Esophagus squamous epithelium (tissue), 4 donors: Measurements from ENCODE around the gene DLX1.

Experiments
- POLR2A ChIP-seq, 4 donors: fragments of 450-650 bp; IDR thresholded peaks; one replicate each; pipeline ENCODE4 v1.6.1; 2017; ENCODE audit warnings: antibody characterized with exemption in 4 of 4, mild to moderate bottlenecking in 4 of 4, moderate library complexity in 3 of 4
- TF ChIP-seq, protein P1 (sequence below), 6 experiments: fragments of 450-650 bp in 4 of 6; fragments of 200-600 bp in 2 of 6; sonication (generic) in 2 of 6; IDR thresholded peaks; one replicate each; pipeline ENCODE4 v1.5.1; 2016 to 2019; ENCODE audit warnings: antibody characterized with exemption in 6 of 6, mild to moderate bottlenecking in 4 of 6, moderate library complexity in 4 of 6

DNA sequence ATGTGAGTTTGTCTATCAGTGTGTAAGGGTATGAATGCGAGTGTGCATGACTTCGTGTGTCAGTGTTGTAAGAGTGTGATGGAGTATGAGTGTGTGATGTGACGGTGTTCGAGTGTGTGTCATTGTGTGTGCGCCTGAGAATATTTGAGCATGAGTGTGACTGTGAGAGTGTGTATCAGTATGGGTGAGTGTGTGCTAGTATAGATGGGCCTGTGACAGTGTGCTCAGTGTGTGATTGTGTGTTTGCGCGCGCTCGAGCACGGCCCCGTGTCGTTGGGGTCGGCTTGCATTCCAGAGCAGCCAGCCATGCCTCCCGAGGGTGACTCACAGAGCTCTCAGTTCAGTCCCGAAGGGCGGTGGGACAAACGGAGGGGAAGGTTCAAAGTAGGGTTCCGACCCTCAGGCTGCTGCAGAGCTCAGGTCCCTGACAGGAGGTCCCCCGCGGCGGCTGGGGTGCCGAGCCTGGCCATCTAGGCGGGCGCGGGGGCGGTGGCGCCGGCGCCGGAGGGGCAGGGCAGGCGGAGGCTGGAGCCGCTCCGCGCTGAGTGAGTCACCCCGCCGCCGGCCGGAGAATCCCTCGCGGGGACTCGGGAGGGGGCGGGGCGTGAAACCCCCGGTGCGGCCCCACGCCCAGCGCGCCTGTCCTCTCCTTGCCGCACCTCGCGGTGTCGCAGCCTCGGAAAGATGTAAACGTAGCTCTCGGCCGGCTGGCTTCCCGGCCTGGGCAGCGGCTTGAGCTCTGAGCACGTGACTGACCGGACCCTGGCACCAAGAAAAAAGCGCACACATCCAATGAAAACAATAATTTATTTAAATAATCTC is 13.6 kb downstream of the DLX1 start:
- TF ChIP-seq, protein P1, sequence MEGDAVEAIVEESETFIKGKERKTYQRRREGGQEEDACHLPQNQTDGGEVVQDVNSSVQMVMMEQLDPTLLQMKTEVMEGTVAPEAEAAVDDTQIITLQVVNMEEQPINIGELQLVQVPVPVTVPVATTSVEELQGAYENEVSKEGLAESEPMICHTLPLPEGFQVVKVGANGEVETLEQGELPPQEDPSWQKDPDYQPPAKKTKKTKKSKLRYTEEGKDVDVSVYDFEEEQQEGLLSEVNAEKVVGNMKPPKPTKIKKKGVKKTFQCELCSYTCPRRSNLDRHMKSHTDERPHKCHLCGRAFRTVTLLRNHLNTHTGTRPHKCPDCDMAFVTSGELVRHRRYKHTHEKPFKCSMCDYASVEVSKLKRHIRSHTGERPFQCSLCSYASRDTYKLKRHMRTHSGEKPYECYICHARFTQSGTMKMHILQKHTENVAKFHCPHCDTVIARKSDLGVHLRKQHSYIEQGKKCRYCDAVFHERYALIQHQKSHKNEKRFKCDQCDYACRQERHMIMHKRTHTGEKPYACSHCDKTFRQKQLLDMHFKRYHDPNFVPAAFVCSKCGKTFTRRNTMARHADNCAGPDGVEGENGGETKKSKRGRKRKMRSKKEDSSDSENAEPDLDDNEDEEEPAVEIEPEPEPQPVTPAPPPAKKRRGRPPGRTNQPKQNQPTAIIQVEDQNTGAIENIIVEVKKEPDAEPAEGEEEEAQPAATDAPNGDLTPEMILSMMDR (IDR thresholded peaks at IDR 0.05), result no peak
- no peak for TF ChIP-seq POLR2A (IDR thresholded peaks at IDR 0.05)
